Mammary epithelial cell (primary cell): ENCODE results near the gene CHST5.

Experiments
- EZH2 ChIP-seq: IDR thresholded peaks from 2 replicates; pipeline ENCODE4 v1.6.1; 2012; ENCODE audit warnings: low read length, inconsistent platforms, borderline replicate concordance
- TF ChIP-seq, protein P1 (sequence below), 2 donors: IDR thresholded peaks in 1 of 2; conservative IDR thresholded peaks in 1 of 2; 2 replicates each; pipeline ENCODE4 v1.5.1; 2011 to 2012; ENCODE audit warnings: inconsistent platforms in 2 of 2, low read length in 2 of 2, mild to moderate bottlenecking in 2 of 2, control low read depth in 1 of 2, low read depth in 1 of 2; ENCODE audit not compliant: insufficient read depth in 1 of 2; ENCODE audit errors: extremely low read depth in 1 of 2

- TF ChIP-seq, protein P1, sequence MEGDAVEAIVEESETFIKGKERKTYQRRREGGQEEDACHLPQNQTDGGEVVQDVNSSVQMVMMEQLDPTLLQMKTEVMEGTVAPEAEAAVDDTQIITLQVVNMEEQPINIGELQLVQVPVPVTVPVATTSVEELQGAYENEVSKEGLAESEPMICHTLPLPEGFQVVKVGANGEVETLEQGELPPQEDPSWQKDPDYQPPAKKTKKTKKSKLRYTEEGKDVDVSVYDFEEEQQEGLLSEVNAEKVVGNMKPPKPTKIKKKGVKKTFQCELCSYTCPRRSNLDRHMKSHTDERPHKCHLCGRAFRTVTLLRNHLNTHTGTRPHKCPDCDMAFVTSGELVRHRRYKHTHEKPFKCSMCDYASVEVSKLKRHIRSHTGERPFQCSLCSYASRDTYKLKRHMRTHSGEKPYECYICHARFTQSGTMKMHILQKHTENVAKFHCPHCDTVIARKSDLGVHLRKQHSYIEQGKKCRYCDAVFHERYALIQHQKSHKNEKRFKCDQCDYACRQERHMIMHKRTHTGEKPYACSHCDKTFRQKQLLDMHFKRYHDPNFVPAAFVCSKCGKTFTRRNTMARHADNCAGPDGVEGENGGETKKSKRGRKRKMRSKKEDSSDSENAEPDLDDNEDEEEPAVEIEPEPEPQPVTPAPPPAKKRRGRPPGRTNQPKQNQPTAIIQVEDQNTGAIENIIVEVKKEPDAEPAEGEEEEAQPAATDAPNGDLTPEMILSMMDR (conservative IDR thresholded peaks at IDR 0.05 in 1 of 2, IDR thresholded peaks at IDR 0.05 in 1 of 2; ENCODE audit: extremely low read depth in 1 of 2, insufficient read depth in 1 of 2, low read depth in 1 of 2, low read length in 2 of 2), result no peak
- TF ChIP-seq EZH2, result no peak
Observed at GRCh38 chr16:75482434-75483205, 53.3 kb downstream of the CHST5 start.
